Glomerular visceral epithelial cell (primary cell): ENCODE data around the gene VWA3B.
"Not testable (repeated sequence)": the region's sequence is repeated elsewhere in the genome, so short reads cannot be mapped to it uniquely, and the experiment has no call there.

Experiments used
- DNase-seq: peaks from one replicate; pipeline ENCODE4 v3.0.0-alpha.2; 2016; ENCODE audit errors: extremely low spot score

Gene VWA3B

GRCh38 chr2:98085649-98086048 is 1.3 kb upstream of the VWA3B start:
- DNase-seq = no peak

GRCh38 chr2:98087447-98088020 is 567 bp downstream of the VWA3B start:
- no peak for DNase-seq

- no peak for DNase-seq
These were observed 1.3 kb downstream of the VWA3B start for GRCh38 chr2:98088261-98088660.

- no peak for DNase-seq
These were observed 3.0 kb downstream of the VWA3B start for GRCh38 chr2:98089941-98090340.

- no peak for DNase-seq
These were observed 4.0 kb downstream of the VWA3B start for GRCh38 chr2:98090951-98091350.

GRCh38 chr2:98091738-98092137 is 4.8 kb downstream of the VWA3B start:
- no peak for DNase-seq

- no peak for DNase-seq
These were observed 6.2 kb downstream of the VWA3B start for GRCh38 chr2:98093146-98093545.

- no peak for DNase-seq
These were observed 6.6 kb downstream of the VWA3B start for GRCh38 chr2:98093611-98094010.

GRCh38 chr2:98099939-98100743 is 13.2 kb downstream of the VWA3B start:
- no peak for DNase-seq

GRCh38 chr2:98102315-98102714 is 15.3 kb downstream of the VWA3B start:
- DNase-seq = not testable (repeated sequence)

- DNase-seq = no peak
These were observed 15.9 kb downstream of the VWA3B start for GRCh38 chr2:98102878-98103277.

- DNase-seq = no peak
These were observed 21.1 kb downstream of the VWA3B start for GRCh38 chr2:98108110-98108509.

- no peak for DNase-seq
These were observed 23.8 kb downstream of the VWA3B start for GRCh38 chr2:98110741-98111140.

- DNase-seq = no peak
These were observed 27.8 kb downstream of the VWA3B start for GRCh38 chr2:98114643-98115330.

GRCh38 chr2:98118161-98118560 is 31.2 kb downstream of the VWA3B start:
- peak; percentile 69 for DNase-seq

GRCh38 chr2:98118852-98119251 is 31.9 kb downstream of the VWA3B start:
- no peak for DNase-seq

- no peak for DNase-seq
These were observed 34.2 kb downstream of the VWA3B start for GRCh38 chr2:98121149-98121548.

GRCh38 chr2:98122524-98122923 is 35.6 kb downstream of the VWA3B start:
- DNase-seq = no peak

- no peak for DNase-seq
These were observed 36.3 kb downstream of the VWA3B start for GRCh38 chr2:98123286-98123685.

GRCh38 chr2:98126061-98126460 is 39.1 kb downstream of the VWA3B start:
- no peak for DNase-seq

- no peak for DNase-seq
These were observed 40.4 kb downstream of the VWA3B start for GRCh38 chr2:98127229-98127989.

GRCh38 chr2:98128556-98129109 is 41.7 kb downstream of the VWA3B start:
- no peak for DNase-seq
